HepG2 (cell line): ENCODE results near the gene FRK. TPM values are rescaled to one million over a fixed set of nuclear protein-coding genes. Genes with fewer than 3 reads are reported as not detected.
A peak's percentile ranks its signal among the peaks of the same experiment; 100 is the strongest.

Experiments used
- CBX5 ChIP-seq: sonication (generic); formaldehyde crosslinking; IDR thresholded peaks from 2 replicates; pipeline ENCODE4 v1.4.0; 2020; ENCODE audit warnings: missing genetic modification reagents, borderline replicate concordance
- CREB1 ChIP-seq, 2 experiments: fragments of 450-650 bp in 1 of 2; IDR thresholded peaks; 2 replicates each; pipeline ENCODE4 v1.6.1; 2016 to 2017; ENCODE audit warnings: control low read depth in 1 of 2, mild to moderate bottlenecking in 1 of 2, missing compliant biosample characterization in 1 of 2, missing genetic modification characterization in 1 of 2
- CREM ChIP-seq, 2 experiments: sonication (generic) in 1 of 2; formaldehyde crosslinking in 1 of 2; IDR thresholded peaks; 2 replicates each; pipeline versions ENCODE4 v1.4.0 to v1.6.1; 2016 to 2020; ENCODE audit warnings: antibody characterized with exemption in 1 of 2, mild to moderate bottlenecking in 1 of 2, missing genetic modification reagents in 1 of 2
- ETS1 ChIP-seq: sonication (generic); formaldehyde crosslinking; IDR thresholded peaks from 2 replicates; pipeline ENCODE4 v1.4.0; 2020; ENCODE audit warnings: missing genetic modification reagents
- GZF1 ChIP-seq: sonication (generic); formaldehyde crosslinking; IDR thresholded peaks from 2 replicates; pipeline ENCODE4 v1.5.1; 2020; ENCODE audit warnings: mild to moderate bottlenecking, missing genetic modification reagents
- HNF1B ChIP-seq: sonication (generic); formaldehyde crosslinking; IDR thresholded peaks from 2 replicates; pipeline ENCODE4 v1.5.1; 2020; ENCODE audit warnings: mild to moderate bottlenecking, moderate library complexity, missing genetic modification reagents
- HNF4G ChIP-seq, 2 experiments: sonication (generic) in 1 of 2; formaldehyde crosslinking in 1 of 2; IDR thresholded peaks; 2 replicates each; pipeline versions ENCODE4 v1.4.0 to v1.6.1; 2011 to 2020; ENCODE audit warnings: borderline replicate concordance in 2 of 2, low read depth in 2 of 2, mild to moderate bottlenecking in 2 of 2, low read length in 1 of 2, missing genetic modification reagents in 1 of 2, moderate library complexity in 1 of 2
- KLF11 ChIP-seq: IDR thresholded peaks from 2 replicates; pipeline ENCODE4 v1.6.1; 2016; ENCODE audit warnings: missing compliant biosample characterization
- MED1 ChIP-seq: sonication (generic); formaldehyde crosslinking; IDR thresholded peaks from 2 replicates; pipeline ENCODE4 v1.4.0; 2020; ENCODE audit warnings: missing genetic modification reagents
- MXD1 ChIP-seq: sonication (generic); formaldehyde crosslinking; IDR thresholded peaks from 2 replicates; pipeline ENCODE4 v1.4.0; 2020; ENCODE audit warnings: mild to moderate bottlenecking, missing genetic modification reagents
- NCOR1 ChIP-seq: fragments of 200-600 bp; sonication (generic); IDR thresholded peaks from 2 replicates; pipeline ENCODE4 v1.7.0; 2017; ENCODE audit warnings: antibody characterized with exemption, low read length, borderline replicate concordance
- RBM22 ChIP-seq: fragments of 200-400 bp; formaldehyde crosslinking; optimal IDR thresholded peaks from 2 replicates; pipeline ENCODE3; 2017; ENCODE audit warnings: mild to moderate bottlenecking, low read length, moderate library complexity
- RFX3 ChIP-seq: IDR thresholded peaks from 2 replicates; pipeline ENCODE4 v1.6.1; 2016; ENCODE audit warnings: missing biosample characterization, missing genetic modification reagents
- RXRB ChIP-seq: IDR thresholded peaks from 2 replicates; pipeline ENCODE4 v1.6.1; 2016; ENCODE audit warnings: borderline replicate concordance, missing genetic modification reagents, missing compliant biosample characterization
- SSRP1 ChIP-seq: IDR thresholded peaks from 2 replicates; pipeline ENCODE4 v1.6.1; 2016; ENCODE audit warnings: control low read depth
- THAP8 ChIP-seq: sonication (generic); formaldehyde crosslinking; IDR thresholded peaks from 2 replicates; pipeline ENCODE4 v1.5.1; 2020; ENCODE audit warnings: missing genetic modification reagents, mild to moderate bottlenecking, borderline replicate concordance
- ZBTB43 ChIP-seq: sonication (generic); formaldehyde crosslinking; conservative IDR thresholded peaks from 2 replicates; pipeline ENCODE4 v1.4.0; 2020; ENCODE audit warnings: missing genetic modification reagents
- ZHX1 ChIP-seq: sonication (generic); formaldehyde crosslinking; IDR thresholded peaks from 2 replicates; pipeline ENCODE4 v1.8.1; 2022; ENCODE audit warnings: low read depth, mild to moderate bottlenecking, missing genetic modification reagents
- ZNF709 ChIP-seq: sonication (generic); formaldehyde crosslinking; IDR thresholded peaks from 2 replicates; pipeline ENCODE4 v1.5.0; 2020; ENCODE audit warnings: mild to moderate bottlenecking, missing genetic modification reagents
- ZNF780A ChIP-seq: sonication (generic); formaldehyde crosslinking; IDR thresholded peaks from 2 replicates; pipeline ENCODE4 v1.8.0; 2022; ENCODE audit warnings: mild to moderate bottlenecking, missing genetic modification reagents, moderate library complexity
- polyA plus RNA-seq, 8 experiments: library from polyadenylated mRNA; depleted of rRNA in 3 of 8; stranded (reverse) in 7 of 8; unstranded in 1 of 8; fragments of >200 nt; fragmentation: Illumina TruSeq in 4 of 8; extraction: Trizol in 4 of 8; gene quantifications; 2 replicates each; pipeline versions ENCODE4 v1.2.1 to v1.2.3, GENCODE V29; 2011 to 2016; ENCODE audit warnings: low read depth in 4 of 8, missing spikeins in 1 of 8, mixed read lengths in 1 of 8; ENCODE audit not compliant: insufficient read depth in 1 of 8
- total RNA-seq, 5 experiments: library from RNA; depleted of rRNA; stranded (reverse); fragments of >200 nt; fragmentation: Illumina TruSeq; extraction: Trizol; gene quantifications; 2 replicates each; pipeline ENCODE4 v1.2.3, GENCODE V29; 2016; ENCODE audit warnings: low read depth in 1 of 5

The FRK gene
- total and polyA plus RNA-seq, 2 of the 13 experiments (the other 11 are each of a cell fraction or from before 2014, with no cell fraction given), result 1.3 to 2.9 TPM

GRCh38 chr6:116060572-116061283 lies at the start of gene FRK (continued):
- TF ChIP-seq ZNF780A (CRISPR knock-in tag), result no peak
- peak; percentile 37; the same call in 1 of the 2 replicates for TF ChIP-seq RXRB (CRISPR knock-in tag)
- TF ChIP-seq ZHX1 (CRISPR knock-in tag), result no peak
- TF ChIP-seq ZNF709 (CRISPR knock-in tag), result no peak
- TF ChIP-seq GZF1 (CRISPR knock-in tag), result no peak
- TF ChIP-seq ETS1 (CRISPR knock-in tag), result no peak
- no peak for TF ChIP-seq HNF4G (IDR thresholded peaks at IDR 0.05; ENCODE audit: borderline replicate concordance, low read depth, low read length)
- TF ChIP-seq HNF4G (CRISPR knock-in tag; IDR thresholded peaks at IDR 0.05; ENCODE audit: borderline replicate concordance, low read depth), result no peak
- TF ChIP-seq MXD1 (CRISPR knock-in tag), result no peak
- 0 out of 2 replicates have a peak, but pooled peaks have one; percentile 25 for TF ChIP-seq CREM (IDR thresholded peaks at IDR 0.05)
- TF ChIP-seq CREM (CRISPR knock-in tag; IDR thresholded peaks at IDR 0.05), result no peak
- no peak for TF ChIP-seq THAP8 (CRISPR knock-in tag)
- no peak for TF ChIP-seq NCOR1
- TF ChIP-seq SSRP1 (CRISPR knock-in tag), result no peak; the same call in 1 of the 2 replicates
- no peak for TF ChIP-seq CREB1 (IDR thresholded peaks at IDR 0.05)
- no peak; the same call in none of the 2 replicates for TF ChIP-seq CREB1 (CRISPR knock-in tag; IDR thresholded peaks at IDR 0.05)
- peak; percentile 64; the same call in 1 of the 2 replicates for TF ChIP-seq HNF1B (CRISPR knock-in tag)
- no peak for TF ChIP-seq RBM22
- TF ChIP-seq ZBTB43 (CRISPR knock-in tag), result no peak; the same call in 1 of the 2 replicates
- TF ChIP-seq MED1 (CRISPR knock-in tag), result peak; percentile 58
- no peak for TF ChIP-seq CBX5
- TF ChIP-seq KLF11, result no peak
- peak; percentile 11; the same call in 1 of the 2 replicates for TF ChIP-seq RFX3 (CRISPR knock-in tag)
